CD4-positive, alpha-beta memory T cell (primary cell): ENCODE results near the gene HOXD11. TPM values are rescaled to one million over a fixed set of nuclear protein-coding genes. Genes with fewer than 3 reads are reported as not detected.

Experiments used
- microRNA-seq: library from miRNA; unstranded; fragments of <30 nt; microRNA quantifications from one replicate; pipeline ENCODE4 v1.2.0, GENCODE V29; 2021; ENCODE audit warnings: borderline replicate concordance, borderline number of aligned reads, borderline microRNAs expressed, mixed read lengths
- polyA plus RNA-seq, 2 donors: library from polyadenylated mRNA; unstranded; fragments of 300-500 nt; fragmentation: Illumina TruSeq; gene quantifications; one replicate each; pipeline ENCODE4 v1.2.3, GENCODE V29; 2021
- total RNA-seq, 2 experiments: library from RNA; stranded (reverse); gene quantifications; one replicate each; pipeline ENCODE4 v1.2.3, GENCODE V29; 2021

HOXD11 gene
- total and polyA plus RNA-seq, 4 experiments from 2014 or later = not detected

Small RNA genes lying within 50 kb of the gene (microRNA-seq; reads per million reads assigned to microRNA genes)
- 17.0 reads per million, percentile 49 among the genes with 10 or more reads in this experiment for gene MIR10B

Other genes with a start within 250 kb of the HOXD11 start
- 10 to 100 TPM; 30.4 to 31.3 TPM for gene LNPK, start 105.0 kb upstream of the HOXD11 start, total RNA-seq
- 10 to 100 TPM; 17.5 to 21.8 TPM for gene LNPK, start 105.0 kb upstream of the HOXD11 start, polyA plus RNA-seq
- gene EVX2, start 23.3 kb upstream of the HOXD11 start, total RNA-seq = not detected
- gene EVX2, start 23.3 kb upstream of the HOXD11 start, polyA plus RNA-seq = not detected
- not detected for gene HOXD13, start 14.6 kb upstream of the HOXD11 start, total RNA-seq
- gene HOXD13, start 14.6 kb upstream of the HOXD11 start, polyA plus RNA-seq = not detected
- gene HOXD12, start 7.5 kb upstream of the HOXD11 start, total RNA-seq = not detected
- gene HOXD12, start 7.5 kb upstream of the HOXD11 start, polyA plus RNA-seq = not detected
- gene HOXD10, start 9.5 kb downstream of the HOXD11 start, total RNA-seq = not detected
- not detected for gene HOXD10, start 9.5 kb downstream of the HOXD11 start, polyA plus RNA-seq
- not detected for gene HOXD9, start 15.4 kb downstream of the HOXD11 start, total RNA-seq
- gene HOXD9, start 15.4 kb downstream of the HOXD11 start, polyA plus RNA-seq = not detected
- not detected for gene HOXD8, start 22.4 kb downstream of the HOXD11 start, total RNA-seq
- gene HOXD8, start 22.4 kb downstream of the HOXD11 start, polyA plus RNA-seq = not detected
- gene HOXD4, start 44.3 kb downstream of the HOXD11 start, total RNA-seq = not detected
- gene HOXD4, start 44.3 kb downstream of the HOXD11 start, polyA plus RNA-seq = not detected
- not detected for gene HOXD3, start 50.0 kb downstream of the HOXD11 start, total RNA-seq
- gene HOXD3, start 50.0 kb downstream of the HOXD11 start, polyA plus RNA-seq = not detected
- not detected for gene HOXD1, start 81.4 kb downstream of the HOXD11 start, total RNA-seq
- not detected for gene HOXD1, start 81.4 kb downstream of the HOXD11 start, polyA plus RNA-seq
- 1 to 10 TPM; 7.6 to 8.1 TPM for gene MTX2, start 162.2 kb downstream of the HOXD11 start, total RNA-seq
- 10 to 100 TPM; 15.9 to 24.6 TPM for gene MTX2, start 162.2 kb downstream of the HOXD11 start, polyA plus RNA-seq